Body of pancreas (tissue), 4 donors: Measurements from ENCODE around the gene EIF5A2. TPM values are rescaled to one million over a fixed set of nuclear protein-coding genes. Genes with fewer than 3 reads are reported as not detected.
"Not testable (repeated sequence)": the region's sequence is repeated elsewhere in the genome, so short reads cannot be mapped to it uniquely, and the experiment has no call there.

ENCODE experiments used
- ATAC-seq: fragments of 150-250 bp; one replicate; pipeline ENCODE4 v1.9.1; 2016
- DNase-seq, 4 donors: peaks; one replicate each; pipeline ENCODE4 v3.0.0-alpha.2; 2019
- H3K27ac ChIP-seq, 4 donors: fragments of 200-600 bp; sonication (generic); 1 replicate in 3 of 4; 2 replicates in 1 of 4; pipeline versions ENCODE4 v1.5.1 to v1.6.1; 2016 to 2019; ENCODE audit warnings: mild to moderate bottlenecking in 1 of 4, mixed read lengths in 1 of 4, moderate library complexity in 1 of 4
- H3K27me3 ChIP-seq, 2 donors: fragments of 200-600 bp; sonication (generic); one replicate each; pipeline ENCODE4 v1.6.0; 2016; ENCODE audit warnings: mild to moderate bottlenecking in 1 of 2
- H3K36me3 ChIP-seq, 2 donors: fragments of 200-600 bp; sonication (generic); replicated peaks in 1 of 2; 2 replicates each; pipeline ENCODE4 v1.5.1; 2016; ENCODE audit warnings: low read depth in 2 of 2; ENCODE audit not compliant: insufficient read depth in 1 of 2
- H3K4me1 ChIP-seq: fragments of 200-600 bp; sonication (generic); one replicate; pipeline ENCODE4 v1.6.0; 2016
- H3K4me3 ChIP-seq, 2 donors: fragments of 200-600 bp; sonication (generic); 1 replicate in 1 of 2; 2 replicates in 1 of 2; pipeline ENCODE4 v1.5.1; 2016 to 2019
- H3K9me3 ChIP-seq, 3 donors: fragments of 200-600 bp; sonication (generic); 1 replicate in 2 of 3; 2 replicates in 1 of 3; pipeline ENCODE4 v1.5.1; 2016
- CTCF ChIP-seq, 7 experiments: fragments of 450-650 bp in 4 of 7; fragments of 200-600 bp in 3 of 7; sonication (generic) in 3 of 7; IDR thresholded peaks; one replicate each; pipeline ENCODE4 v1.5.1; 2016 to 2019; ENCODE audit warnings: antibody characterized with exemption in 7 of 7
- POLR2A ChIP-seq, 3 donors: fragments of 450-650 bp; IDR thresholded peaks; one replicate each; pipeline ENCODE4 v1.6.1; 2016; ENCODE audit warnings: antibody characterized with exemption in 3 of 3, mild to moderate bottlenecking in 2 of 3
- WGBS, 2 donors: methylation state at CpG; one replicate each; pipeline ENCODE4 v1.1.5; 2017; 5-methylcytosine and 5-hydroxymethylcytosine counted together
- intact Hi-C: fragments of 100-400 bp; cut with DNase I; formaldehyde crosslinking; loops from one replicate; pipeline ENCODE4 v1.15.1; 2023
- total RNA-seq, 2 donors: library from RNA; depleted of rRNA; stranded (reverse); fragments of >200 nt; gene quantifications; one replicate each; pipeline ENCODE4 v1.1.0, GENCODE V29; 2016

EIF5A2 gene
- total RNA-seq, 2 donors from 2014 or later, result 0.99 to 1.8 TPM

- Histone ChIP-seq H3K4me3 (no peak overlapping the region), H3K9me3 (no peaks in the 10 kb centered on the region), H3K4me1 (no peaks in the 10 kb centered on the region), H3K36me3 (no peaks in the 10 kb centered on the region), H3K27me3 (no peaks in the 10 kb centered on the region), H3K27ac (no peak overlapping the region)
- TF ChIP-seq POLR2A (IDR thresholded peaks at IDR 0.05), result no peak
- TF ChIP-seq CTCF (IDR thresholded peaks at IDR 0.05), result no peak
- intact Hi-C loops, result no loop called here
- no peak for ATAC-seq
- 65 to 81% methylated on average over 1 of the region's 1 CpG for WGBS, 2 donors
- no peak for DNase-seq
Observed at GRCh38 chr3:170889630-170890029, 18.8 kb downstream of the EIF5A2 start.

GRCh38 chr3:170889132-170889531 lies 19.3 kb downstream of the EIF5A2 start:
- H3K36me3 ChIP-seq, result no peaks in the 10 kb centered on the region
- H3K4me1 ChIP-seq, result no peaks in the 10 kb centered on the region
- TF ChIP-seq CTCF (IDR thresholded peaks at IDR 0.05) (no peak), POLR2A (IDR thresholded peaks at IDR 0.05) (no peak)
- no peak overlapping the region for H3K27ac ChIP-seq
- no peaks in the 10 kb centered on the region for H3K27me3 ChIP-seq
- no peaks in the 10 kb centered on the region for H3K9me3 ChIP-seq
- intact Hi-C loops, result no loop called here
- no peak for DNase-seq
- no peak for ATAC-seq
- H3K4me3 ChIP-seq, result no peak overlapping the region

GRCh38 chr3:170884109-170884930 lies 24.1 kb downstream of the EIF5A2 start:
- H3K27ac ChIP-seq, H3K4me3 ChIP-seq, ATAC-seq, H3K9me3 ChIP-seq, intact Hi-C loops, H3K27me3 ChIP-seq, H3K36me3 ChIP-seq, H3K4me1 ChIP-seq, DNase-seq: not testable (repeated sequence)
- 79 to 93% methylated on average over 13 to 24 of the region's 24 CpGs for WGBS, 2 donors

- ATAC-seq, H3K4me1 ChIP-seq, H3K27ac ChIP-seq, H3K27me3 ChIP-seq, DNase-seq, intact Hi-C loops, H3K4me3 ChIP-seq, H3K36me3 ChIP-seq, H3K9me3 ChIP-seq: not testable (repeated sequence)
- WGBS, 2 donors, result 85 to 91% methylated on average over 3 of the region's 5 CpGs
Observed at GRCh38 chr3:170878688-170879087, 29.7 kb downstream of the EIF5A2 start.

GRCh38 chr3:170877311-170877710 lies 31.1 kb downstream of the EIF5A2 start:
- H3K4me3 ChIP-seq, intact Hi-C loops, H3K36me3 ChIP-seq, H3K9me3 ChIP-seq, H3K27ac ChIP-seq, DNase-seq, H3K27me3 ChIP-seq, H3K4me1 ChIP-seq, ATAC-seq: not testable (repeated sequence)
- WGBS, 2 donors, result 92 to 93% methylated on average over 6 of the region's 6 CpGs

GRCh38 chr3:170876537-170876936 lies 31.9 kb downstream of the EIF5A2 start:
- Histone ChIP-seq H3K9me3 (no peaks in the 10 kb centered on the region), H3K4me1 (no peaks in the 10 kb centered on the region), H3K4me3 (no peak overlapping the region), H3K36me3 (no peaks in the 10 kb centered on the region), H3K27ac (no peak overlapping the region), H3K27me3 (no peaks in the 10 kb centered on the region)
- ATAC-seq (no peak), DNase-seq (no peak)
- no peak for TF ChIP-seq CTCF (IDR thresholded peaks at IDR 0.05)
- TF ChIP-seq POLR2A (IDR thresholded peaks at IDR 0.05), result no peak
- WGBS, 2 donors, result 62 to 64% methylated on average over 2 of the region's 2 CpGs
- intact Hi-C loops, result no loop called here
